OCI-LY1 (cell line): ENCODE measurements around the gene SNRNP35.

ENCODE experiments used
- CTCF ChIP-seq: fragments of 200-600 bp; sonication (generic), shearing (Covaris generic); IDR thresholded peaks from 2 replicates; pipeline ENCODE4 v1.5.1; 2017; ENCODE audit warnings: mild to moderate bottlenecking, antibody characterized with exemption, low read length, moderate library complexity, mixed read lengths
- EZH2 ChIP-seq: fragments of 200-600 bp; sonication (generic), shearing (Covaris generic); IDR thresholded peaks from 2 replicates; pipeline ENCODE4 v1.8.0; 2017; ENCODE audit warnings: borderline replicate concordance, mixed run types, mild to moderate bottlenecking, antibody characterized with exemption, low read length, moderate library complexity, mixed read lengths

- no peak for TF ChIP-seq CTCF
- TF ChIP-seq EZH2: no peak
Measured at GRCh38 chr12:123474485-123475245, 16.7 kb downstream of the SNRNP35 start.
